Articular chondrocyte of knee joint (primary cell): Measurements from ENCODE around the gene B3GNT3. TPM values are rescaled to one million over a fixed set of nuclear protein-coding genes. Genes with fewer than 3 reads are reported as not detected.

Experiments used
- small RNA-seq: library from RNA; depleted of rRNA; stranded (forward); fragments of <200 nt; gene quantifications from one replicate; pipeline ENCODE3, GENCODE V24; 2012
- total RNA-seq: library from RNA; depleted of rRNA; stranded (reverse); fragments of >200 nt; gene quantifications from 2 replicates; pipeline ENCODE4 v1.2.3, GENCODE V29; 2012

B3GNT3 gene, protein sequence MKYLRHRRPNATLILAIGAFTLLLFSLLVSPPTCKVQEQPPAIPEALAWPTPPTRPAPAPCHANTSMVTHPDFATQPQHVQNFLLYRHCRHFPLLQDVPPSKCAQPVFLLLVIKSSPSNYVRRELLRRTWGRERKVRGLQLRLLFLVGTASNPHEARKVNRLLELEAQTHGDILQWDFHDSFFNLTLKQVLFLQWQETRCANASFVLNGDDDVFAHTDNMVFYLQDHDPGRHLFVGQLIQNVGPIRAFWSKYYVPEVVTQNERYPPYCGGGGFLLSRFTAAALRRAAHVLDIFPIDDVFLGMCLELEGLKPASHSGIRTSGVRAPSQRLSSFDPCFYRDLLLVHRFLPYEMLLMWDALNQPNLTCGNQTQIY
- total RNA-seq = not detected in 2 replicates

DNA sequence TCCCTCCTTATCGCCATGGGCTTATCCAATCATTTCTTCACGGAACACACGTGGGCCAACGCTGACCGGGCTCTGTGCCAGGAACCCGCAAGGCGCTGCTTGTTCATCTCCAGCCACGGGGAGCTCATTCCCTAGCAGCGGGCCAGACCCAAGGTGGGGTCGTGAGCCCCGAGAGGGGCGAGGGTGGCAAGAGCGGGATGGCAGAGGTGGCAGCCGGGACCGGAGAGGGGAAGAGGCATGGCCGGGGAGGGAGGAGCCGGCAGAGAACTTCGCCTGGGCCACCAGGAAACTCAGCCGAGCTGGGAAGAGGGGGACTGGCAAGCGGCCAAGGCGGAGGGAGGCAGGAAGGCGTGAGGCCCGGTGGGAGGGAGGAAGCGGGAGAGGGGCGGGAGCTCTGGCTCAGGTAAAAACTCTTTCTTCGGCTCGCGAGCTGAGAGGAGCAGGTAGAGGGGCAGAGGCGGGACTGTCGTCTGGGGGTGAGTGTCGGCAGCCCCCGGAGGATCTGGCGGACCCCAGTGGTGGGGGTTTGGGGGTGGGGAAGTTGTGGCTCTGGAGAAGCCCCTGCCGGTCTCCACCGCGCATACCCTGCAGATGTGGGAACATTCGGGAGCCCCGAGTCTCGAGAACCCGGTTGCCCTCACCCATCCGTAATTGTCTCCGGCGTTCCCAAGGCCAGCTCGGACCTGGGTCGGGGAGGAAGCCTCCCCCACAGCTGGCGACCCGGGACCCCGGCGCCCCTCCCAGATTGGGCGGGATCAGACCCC, at the start of gene B3GNT3:
B3GNT3 (plus strand) TSS at position 408 of the 764 bp plus-strand sequence. CDS start 12,670 bp downstream, outside the sequence.

DNA sequence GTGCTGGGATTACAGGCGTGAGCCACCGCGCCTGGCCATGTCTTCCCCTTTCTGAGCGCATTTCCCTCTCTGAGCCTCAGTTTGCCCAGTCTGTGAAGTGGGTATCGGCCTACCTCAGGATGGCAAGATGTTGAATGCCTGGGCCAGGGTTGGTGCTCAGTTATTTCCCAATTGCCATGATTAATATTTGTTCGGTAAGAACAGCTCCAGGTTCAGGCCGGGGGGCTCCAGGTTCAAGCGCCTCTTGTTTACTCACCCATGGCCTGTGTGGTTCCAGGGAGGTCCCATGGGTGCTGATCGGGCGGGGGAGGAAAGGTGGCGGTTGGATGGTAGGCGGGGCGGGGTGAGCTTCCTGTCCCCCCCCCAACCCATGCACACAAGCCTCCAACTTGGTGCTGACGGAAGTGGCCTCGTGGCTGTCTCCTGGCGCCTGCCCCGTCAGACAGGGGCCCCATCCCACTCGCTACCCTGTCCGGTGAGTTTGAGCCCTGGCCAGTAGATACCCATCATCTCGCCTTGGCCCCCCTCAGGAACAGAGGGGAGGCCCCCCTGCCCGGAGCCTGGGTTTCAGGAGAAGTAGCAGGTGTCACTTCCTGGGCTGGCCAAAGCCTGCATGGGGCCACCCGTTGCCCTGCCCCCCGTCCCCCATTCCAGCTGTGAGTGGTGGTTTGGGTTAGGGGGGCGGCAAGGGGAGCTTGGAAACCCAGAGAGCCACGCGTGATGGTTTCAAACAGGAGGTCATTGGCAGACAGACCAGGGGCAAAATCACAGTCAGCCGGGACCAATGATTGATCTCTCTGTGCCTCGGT, 43.6 kb upstream of the B3GNT3 start, which contains the start of gene FCHO1:
FCHO1 (plus strand) TSS at position 375 of the 809 bp plus-strand sequence. CDS start 3,688 bp downstream, outside the sequence.

DNA sequence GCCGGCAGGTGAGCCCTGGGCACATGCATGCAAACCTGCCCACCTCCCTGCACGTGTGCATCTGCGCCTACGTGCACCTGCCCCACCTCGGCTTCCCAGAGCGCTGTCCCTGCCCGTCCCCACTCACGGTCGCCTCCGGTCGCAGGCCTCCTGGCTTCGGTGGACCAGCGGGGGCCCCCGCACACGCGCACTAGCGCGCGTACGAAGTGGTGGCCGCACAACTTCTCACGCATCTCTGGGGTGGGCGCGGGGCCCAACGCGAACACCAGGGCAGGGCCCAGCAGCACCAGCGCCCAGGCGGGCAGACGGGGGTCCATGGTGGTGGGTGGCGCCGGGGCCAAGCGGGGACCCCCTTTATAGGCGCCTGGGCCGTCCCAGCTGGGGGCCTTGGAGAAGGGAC, 26.3 kb downstream of the B3GNT3 start, which contains the start of gene INSL3:
INSL3 (minus strand) TSS at position 330 of the 400 bp plus-strand sequence; CDS start at position 317, 13 bp downstream.

DNA sequence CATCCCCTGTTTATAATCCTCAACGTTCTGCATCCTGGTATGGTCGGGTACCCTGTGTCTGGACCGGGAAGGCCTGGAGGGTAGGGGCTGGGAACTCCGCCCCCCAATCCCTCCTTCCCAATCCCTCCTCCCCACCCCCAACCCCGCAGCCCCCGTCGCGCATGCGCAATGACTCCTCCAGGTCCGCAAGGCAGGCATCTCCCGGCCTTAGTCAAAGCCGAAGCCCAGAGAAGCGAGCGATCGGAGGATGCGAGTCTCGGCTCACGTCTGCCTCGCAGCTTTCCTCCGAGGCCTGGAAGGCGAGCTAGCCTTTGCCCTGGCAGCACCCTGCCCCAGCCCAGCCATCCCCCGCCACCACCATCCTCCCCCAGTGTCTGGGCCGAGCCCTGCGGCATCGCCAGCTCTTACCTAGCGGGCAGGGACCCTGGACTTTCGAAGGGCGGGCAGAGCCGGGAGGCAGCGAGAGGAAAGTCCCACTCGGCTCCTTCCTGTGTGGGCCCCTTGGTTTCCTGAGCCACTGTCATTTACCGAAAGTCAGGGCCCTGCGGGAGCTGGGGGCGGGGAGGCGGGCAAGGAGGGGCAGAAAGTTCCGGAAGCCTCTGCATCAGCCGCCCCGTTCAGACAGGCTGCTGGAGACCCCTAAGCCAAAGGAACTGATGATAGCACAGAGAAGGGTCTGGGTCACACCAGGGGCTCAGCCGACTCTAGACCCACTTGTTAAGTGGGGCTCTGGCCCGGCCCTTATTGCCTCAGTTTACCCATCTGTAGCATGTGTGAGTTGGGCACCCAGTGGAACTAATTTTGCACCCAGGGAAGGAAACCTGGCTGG, 52.8 kb downstream of the B3GNT3 start, which contains the start of gene JAK3:
JAK3 (minus strand) TSS at position 445 of the 829 bp plus-strand sequence. CDS start 3,565 bp downstream, outside the sequence.

DNA sequence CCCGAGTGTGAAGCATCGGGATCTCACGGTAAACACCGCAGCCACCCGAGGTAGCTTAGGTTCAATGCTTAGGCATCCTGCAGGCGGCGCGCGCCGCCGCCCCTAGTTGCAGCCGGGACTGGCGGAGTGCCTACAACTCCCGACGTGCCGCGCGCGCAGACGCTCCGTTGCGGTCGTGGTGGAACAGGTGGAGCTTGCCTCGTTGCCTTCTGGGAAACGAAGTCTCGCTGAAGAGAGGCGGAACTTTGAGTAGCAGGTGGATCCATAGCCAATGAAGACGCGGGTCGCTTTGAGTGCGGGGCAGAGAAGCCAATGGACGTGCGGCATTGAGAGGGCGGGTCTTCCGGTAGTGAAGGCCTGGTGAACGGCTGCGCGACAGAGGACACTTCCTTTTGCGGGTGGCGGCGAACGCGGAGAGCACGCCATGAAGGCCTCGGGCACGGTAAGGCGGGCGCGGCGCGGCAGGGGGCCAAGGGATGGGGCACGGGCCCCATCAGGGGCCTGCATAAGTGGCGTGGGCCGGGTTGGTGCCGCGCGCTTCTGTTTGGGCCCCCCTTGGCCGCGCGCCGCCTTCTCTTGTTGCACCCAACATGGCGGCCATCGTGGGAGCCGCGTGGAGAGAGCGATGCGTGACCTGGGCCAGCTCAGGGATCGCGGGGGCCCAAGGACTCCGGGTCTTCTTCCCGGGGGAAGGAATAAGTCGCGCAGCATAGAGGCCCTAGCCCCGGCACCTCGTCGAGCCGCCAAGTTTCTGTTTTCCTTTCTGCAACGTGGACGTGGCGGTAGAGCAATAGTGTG, 64.8 kb downstream of the B3GNT3 start, which contains the start of gene RPL18A:
RPL18A (plus strand) TSS at position 378 of the 798 bp plus-strand sequence; CDS start at position 425, 47 bp downstream.

Small RNA genes within 50 kb of the gene (small RNA-seq; reads per million reads assigned to genes)
- not detected for gene SNORA68

Other genes with a start within 250 kb of the B3GNT3 start
- 55.5 and 55.7 TPM in 2 replicates for gene COLGALT1, start 239.5 kb upstream of the B3GNT3 start, total RNA-seq
- under 0.01 TPM in 2 replicates for gene UNC13A, start 106.8 kb upstream of the B3GNT3 start, total RNA-seq
- 10.8 and 11.1 TPM in 2 replicates for gene MAP1S, start 75.7 kb upstream of the B3GNT3 start, total RNA-seq
- 0.39 and 0.43 TPM in 2 replicates for gene FCHO1, start 43.7 kb upstream of the B3GNT3 start, total RNA-seq
- gene INSL3, start 26.4 kb downstream of the B3GNT3 start, total RNA-seq = not detected in 2 replicates
- 3.4 and 3.6 TPM in 2 replicates for gene JAK3, start 52.8 kb downstream of the B3GNT3 start, total RNA-seq
- 992 and 1,066 TPM in 2 replicates for gene RPL18A, start 64.8 kb downstream of the B3GNT3 start, total RNA-seq
- gene SLC5A5, start 76.8 kb downstream of the B3GNT3 start, total RNA-seq = not detected in 2 replicates
- 24.9 and 27.8 TPM in 2 replicates for gene CCDC124, start 137.9 kb downstream of the B3GNT3 start, total RNA-seq
- gene KCNN1, start 172.0 kb downstream of the B3GNT3 start, total RNA-seq = not detected in 2 replicates
- 13.6 and 14.9 TPM in 2 replicates for gene ARRDC2, start 213.0 kb downstream of the B3GNT3 start, total RNA-seq